GM19468 (cell line): Measurements from ENCODE around the gene SUZ12.
A peak's percentile ranks its signal among the peaks of the same experiment; 100 is the strongest.
"Not testable (repeated sequence)": the region's sequence is repeated elsewhere in the genome, so short reads cannot be mapped to it uniquely, and the experiment has no call there.

Source experiments
- ATAC-seq: cut with Tn5 transposase; IDR thresholded peaks from one replicate; pipeline ENCODE4 v1.9.1; 2021; ENCODE audit warnings: mild to moderate bottlenecking, moderate library complexity, moderate number of reproducible peaks; ENCODE audit not compliant: unreplicated experiment; ENCODE audit errors: extremely low read depth

SUZ12 gene

GRCh38 chr17:31936615-31937609, at the start of gene SUZ12:
Gene SUZ12 (plus strand): TSS chr17:31937007. CDS start chr17:31937247, 240 bp downstream.
- ATAC-seq: peak; percentile 85

- ATAC-seq: no peak
Measured at GRCh38 chr17:31888124-31888523, 48.7 kb upstream of the SUZ12 start.

- no peak for ATAC-seq
Measured at GRCh38 chr17:31900877-31901276, 35.9 kb upstream of the SUZ12 start.

GRCh38 chr17:31902693-31903092, 34.1 kb upstream of the SUZ12 start:
- ATAC-seq: no peak

GRCh38 chr17:31903401-31903800, 33.4 kb upstream of the SUZ12 start:
- no peak for ATAC-seq

- no peak for ATAC-seq
Measured at GRCh38 chr17:31907342-31907962, 29.4 kb upstream of the SUZ12 start.

- no peak for ATAC-seq
Measured at GRCh38 chr17:31908386-31908785, 28.4 kb upstream of the SUZ12 start.

GRCh38 chr17:31912705-31913104, 24.1 kb upstream of the SUZ12 start:
- not testable (repeated sequence) for ATAC-seq

GRCh38 chr17:31915456-31916100, 21.2 kb upstream of the SUZ12 start:
- ATAC-seq: no peak

- no peak for ATAC-seq
Measured at GRCh38 chr17:31916491-31917064, 20.2 kb upstream of the SUZ12 start.

- no peak for ATAC-seq
Measured at GRCh38 chr17:31917065-31917529, 19.7 kb upstream of the SUZ12 start.

GRCh38 chr17:31917721-31918120, 19.1 kb upstream of the SUZ12 start:
- not testable (repeated sequence) for ATAC-seq

- ATAC-seq: no peak
Measured at GRCh38 chr17:31918701-31919128, 18.1 kb upstream of the SUZ12 start.

- ATAC-seq: no peak
Measured at GRCh38 chr17:31919802-31920525, 16.8 kb upstream of the SUZ12 start.

- no peak for ATAC-seq
Measured at GRCh38 chr17:31926100-31926729, 10.6 kb upstream of the SUZ12 start.

- ATAC-seq: no peak
Measured at GRCh38 chr17:31931756-31932155, 5.1 kb upstream of the SUZ12 start.

- ATAC-seq: no peak
Measured at GRCh38 chr17:31935512-31935911, 1.3 kb upstream of the SUZ12 start.

- ATAC-seq: not testable (repeated sequence)
Measured at GRCh38 chr17:31937926-31938641, 1.3 kb downstream of the SUZ12 start.

- ATAC-seq: not testable (repeated sequence)
Measured at GRCh38 chr17:31941916-31942315, 5.1 kb downstream of the SUZ12 start.
